ENCODE measurements around the gene MCTP1.

DNA sequence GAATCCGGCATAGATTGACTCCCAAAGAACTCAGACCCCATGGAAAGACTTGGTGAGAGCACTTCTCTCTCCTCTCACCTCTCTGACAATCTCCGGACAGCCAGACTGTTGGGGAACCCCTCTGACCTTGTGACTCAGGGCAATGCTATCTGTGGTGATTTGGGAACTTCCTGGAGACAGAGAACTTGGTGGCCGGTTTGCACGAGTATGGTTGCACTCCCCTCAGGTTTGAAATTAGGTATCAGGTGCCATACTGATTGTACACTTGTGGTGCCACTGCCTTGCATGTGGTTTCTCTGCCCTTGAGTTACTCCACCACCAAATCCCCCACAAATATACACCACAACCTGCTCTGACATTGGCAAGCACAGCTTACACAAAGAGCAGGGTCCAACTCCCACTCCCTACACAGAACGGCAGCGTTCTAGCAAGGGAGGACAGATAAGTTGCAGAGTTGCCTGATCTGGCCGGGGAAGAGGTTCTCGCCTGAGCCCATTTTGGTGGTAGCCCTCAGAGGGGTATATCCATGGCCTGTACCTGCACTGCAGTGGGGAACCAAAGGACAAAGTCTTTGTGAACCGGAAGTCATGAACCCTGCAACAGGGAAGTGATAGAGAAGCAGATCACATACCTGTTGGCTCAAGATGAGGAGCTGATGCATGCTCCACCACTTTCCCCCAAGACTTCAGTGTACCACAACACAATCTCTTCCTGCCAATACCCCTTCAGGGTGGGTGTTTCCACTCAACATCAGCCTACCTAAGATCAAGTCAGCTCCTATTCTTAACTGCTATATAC lies 255.1 kb downstream of the MCTP1 start:
- TF ChIP-seq, protein P1, sequence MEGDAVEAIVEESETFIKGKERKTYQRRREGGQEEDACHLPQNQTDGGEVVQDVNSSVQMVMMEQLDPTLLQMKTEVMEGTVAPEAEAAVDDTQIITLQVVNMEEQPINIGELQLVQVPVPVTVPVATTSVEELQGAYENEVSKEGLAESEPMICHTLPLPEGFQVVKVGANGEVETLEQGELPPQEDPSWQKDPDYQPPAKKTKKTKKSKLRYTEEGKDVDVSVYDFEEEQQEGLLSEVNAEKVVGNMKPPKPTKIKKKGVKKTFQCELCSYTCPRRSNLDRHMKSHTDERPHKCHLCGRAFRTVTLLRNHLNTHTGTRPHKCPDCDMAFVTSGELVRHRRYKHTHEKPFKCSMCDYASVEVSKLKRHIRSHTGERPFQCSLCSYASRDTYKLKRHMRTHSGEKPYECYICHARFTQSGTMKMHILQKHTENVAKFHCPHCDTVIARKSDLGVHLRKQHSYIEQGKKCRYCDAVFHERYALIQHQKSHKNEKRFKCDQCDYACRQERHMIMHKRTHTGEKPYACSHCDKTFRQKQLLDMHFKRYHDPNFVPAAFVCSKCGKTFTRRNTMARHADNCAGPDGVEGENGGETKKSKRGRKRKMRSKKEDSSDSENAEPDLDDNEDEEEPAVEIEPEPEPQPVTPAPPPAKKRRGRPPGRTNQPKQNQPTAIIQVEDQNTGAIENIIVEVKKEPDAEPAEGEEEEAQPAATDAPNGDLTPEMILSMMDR (conservative IDR thresholded peaks at IDR 0.05; ENCODE audit: low read length): no peak
- no peak for TF ChIP-seq EZH2phosphoT487 (IDR thresholded peaks at IDR 0.05; ENCODE audit: borderline replicate concordance, low read depth, low read length)
